ENCODE measurements around the gene CPSF3. TPM values are rescaled to one million over a fixed set of nuclear protein-coding genes. Genes with fewer than 3 reads are reported as not detected.

Gene CPSF3
- total RNA-seq, 6 donors from 2014 or later = 11.3 to 41.0 (median 22.5) TPM

DNA sequence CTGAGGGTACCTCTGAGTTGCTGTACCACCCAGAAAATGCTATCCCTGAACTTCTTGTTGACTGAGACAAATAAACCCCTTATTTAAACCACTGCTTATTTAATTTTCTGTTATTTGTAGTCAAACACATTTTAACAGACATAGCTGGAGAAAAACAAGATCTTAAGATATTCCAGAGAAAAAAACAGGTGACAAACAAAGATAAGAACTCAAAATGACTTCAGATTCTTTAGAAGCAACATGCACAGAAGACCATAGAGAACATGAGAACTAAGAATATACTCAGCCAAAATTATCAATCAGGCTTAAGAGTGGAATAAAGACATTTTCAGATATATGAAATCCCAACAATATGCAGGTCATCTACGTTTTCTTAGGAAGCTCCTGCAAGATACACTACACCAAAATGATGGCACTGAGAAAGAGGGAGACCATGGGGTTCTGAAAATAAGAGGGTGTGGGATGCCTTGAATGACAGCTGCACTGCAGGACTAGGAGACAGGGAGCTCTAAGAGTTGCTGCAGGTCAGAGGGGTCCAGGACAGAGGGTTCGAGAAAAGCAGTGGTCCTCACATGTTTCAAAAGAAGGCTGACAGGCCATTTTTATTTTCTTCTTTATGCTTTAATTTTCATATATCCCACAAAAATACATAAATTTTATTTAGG, 93.8 kb downstream of the CPSF3 start:
- Histone ChIP-seq H3K27ac (no peak overlapping the region), H3K9me3 (no peaks in the 10 kb centered on the region), H3K4me3 (no peak overlapping the region), H3K27me3 (no peaks in the 10 kb centered on the region), H3K36me3 (peaks cover 12 to 87% (median 51%) of the 10 kb centered on the region in 4 donors), H3K4me1 (no peaks in the 10 kb centered on the region)
- ATAC-seq (ENCODE audit: low FRiP score in 2 of 2) (no peak), DNase-seq (no peak)
- no peak for TF ChIP-seq POLR2AphosphoS5 (IDR thresholded peaks at IDR 0.05)
- 93 to 100% methylated on average over 2 of the region's 2 CpGs for WGBS, 2 donors

DNA sequence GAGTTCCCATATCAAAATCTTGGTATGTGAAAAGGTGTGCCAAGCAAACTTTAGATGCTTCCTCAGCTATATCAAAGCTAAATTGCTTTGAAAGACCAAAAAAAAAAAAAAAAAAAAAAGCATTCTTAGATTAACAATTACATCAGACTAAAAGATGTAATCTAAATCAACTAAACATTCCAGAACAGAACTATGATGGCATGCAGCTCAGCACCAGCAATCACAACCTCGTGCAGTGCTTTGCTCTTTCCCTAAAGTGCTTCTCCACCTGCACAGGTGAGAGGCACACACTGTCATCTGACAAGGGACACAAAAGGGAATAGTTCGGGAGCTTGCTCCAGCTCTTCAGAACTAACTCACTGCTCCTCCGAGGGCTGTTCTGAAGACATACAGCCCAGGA, 94.7 kb downstream of the CPSF3 start:
- ATAC-seq (ENCODE audit: low FRiP score in 2 of 2) (no peak), DNase-seq (no peak)
- peaks cover 11 to 87% (median 44%) of the 10 kb centered on the region in 4 donors for H3K36me3 ChIP-seq
- no peak overlapping the region for H3K27ac ChIP-seq
- no peak overlapping the region for H3K4me3 ChIP-seq
- no peaks in the 10 kb centered on the region for H3K4me1 ChIP-seq
- TF ChIP-seq, protein P1, sequence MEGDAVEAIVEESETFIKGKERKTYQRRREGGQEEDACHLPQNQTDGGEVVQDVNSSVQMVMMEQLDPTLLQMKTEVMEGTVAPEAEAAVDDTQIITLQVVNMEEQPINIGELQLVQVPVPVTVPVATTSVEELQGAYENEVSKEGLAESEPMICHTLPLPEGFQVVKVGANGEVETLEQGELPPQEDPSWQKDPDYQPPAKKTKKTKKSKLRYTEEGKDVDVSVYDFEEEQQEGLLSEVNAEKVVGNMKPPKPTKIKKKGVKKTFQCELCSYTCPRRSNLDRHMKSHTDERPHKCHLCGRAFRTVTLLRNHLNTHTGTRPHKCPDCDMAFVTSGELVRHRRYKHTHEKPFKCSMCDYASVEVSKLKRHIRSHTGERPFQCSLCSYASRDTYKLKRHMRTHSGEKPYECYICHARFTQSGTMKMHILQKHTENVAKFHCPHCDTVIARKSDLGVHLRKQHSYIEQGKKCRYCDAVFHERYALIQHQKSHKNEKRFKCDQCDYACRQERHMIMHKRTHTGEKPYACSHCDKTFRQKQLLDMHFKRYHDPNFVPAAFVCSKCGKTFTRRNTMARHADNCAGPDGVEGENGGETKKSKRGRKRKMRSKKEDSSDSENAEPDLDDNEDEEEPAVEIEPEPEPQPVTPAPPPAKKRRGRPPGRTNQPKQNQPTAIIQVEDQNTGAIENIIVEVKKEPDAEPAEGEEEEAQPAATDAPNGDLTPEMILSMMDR (IDR thresholded peaks at IDR 0.05) = no peak
- TF ChIP-seq POLR2AphosphoS5 (IDR thresholded peaks at IDR 0.05) (no peak), EP300 (IDR thresholded peaks at IDR 0.05) (no peak), POLR2A (IDR thresholded peaks at IDR 0.05) (no peak)
- H3K27me3 ChIP-seq = no peaks in the 10 kb centered on the region
- WGBS, 2 donors = 86 to 88% methylated on average over 3 of the region's 3 CpGs
- no peaks in the 10 kb centered on the region for H3K9me3 ChIP-seq

DNA sequence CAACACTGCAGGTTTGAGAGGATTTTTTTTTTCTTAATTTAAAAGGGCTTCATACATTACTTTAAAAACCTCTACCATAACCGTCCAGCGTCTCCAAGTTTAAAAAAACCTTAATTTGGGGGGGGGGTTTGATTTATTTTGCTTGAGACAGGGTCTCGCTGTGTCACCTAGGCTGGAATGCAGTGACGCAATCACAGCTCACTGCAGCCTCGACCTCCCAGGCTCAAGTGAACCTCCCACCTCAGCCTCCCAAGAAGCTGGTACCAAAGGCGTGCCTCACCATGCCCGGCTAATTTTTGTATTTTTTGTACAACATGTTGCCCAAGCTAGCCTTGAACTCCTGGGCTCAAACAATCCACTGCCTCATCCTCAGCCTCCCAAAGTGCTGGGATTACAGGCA, 95.3 kb downstream of the CPSF3 start:
- TF ChIP-seq POLR2AphosphoS5 (IDR thresholded peaks at IDR 0.05) (no peak), EP300 (IDR thresholded peaks at IDR 0.05) (no peak), POLR2A (IDR thresholded peaks at IDR 0.05) (no peak)
- TF ChIP-seq, protein P1 (IDR thresholded peaks at IDR 0.05) = no peak
- Histone ChIP-seq H3K27me3 (no peaks in the 10 kb centered on the region), H3K27ac (no peak overlapping the region), H3K4me1 (no peaks in the 10 kb centered on the region), H3K36me3 (peaks cover 12 to 87% (median 43%) of the 10 kb centered on the region in 4 donors), H3K9me3 (no peaks in the 10 kb centered on the region), H3K4me3 (no peak overlapping the region)
- DNase-seq = no peak
- ATAC-seq (ENCODE audit: low FRiP score in 2 of 2) = no peak
- 95 to 98% methylated on average over 7 of the region's 7 CpGs for WGBS, 2 donors

DNA sequence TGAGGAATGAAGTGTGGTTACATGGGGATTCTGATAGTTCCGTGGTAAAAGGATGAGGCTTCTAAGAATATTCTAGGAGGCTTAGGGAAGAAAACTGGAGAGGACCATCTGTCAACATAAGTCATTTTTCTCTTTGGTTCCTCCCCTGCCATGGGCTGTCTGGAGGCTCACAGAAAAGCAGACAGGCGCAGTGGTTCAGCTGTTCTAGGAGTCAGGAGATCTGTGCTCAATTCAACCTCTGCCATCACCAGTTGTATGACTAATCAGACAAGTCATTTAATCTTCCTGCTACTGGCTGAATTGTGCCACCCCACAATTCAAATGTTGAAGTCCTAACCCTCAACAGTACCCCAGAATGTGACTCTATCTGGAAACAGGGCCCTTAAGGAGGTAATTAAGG, 95.8 kb downstream of the CPSF3 start:
- ATAC-seq (ENCODE audit: low FRiP score in 2 of 2) (no peak), DNase-seq (no peak)
- H3K36me3 ChIP-seq = peaks cover 12 to 91% (median 47%) of the 10 kb centered on the region in 4 donors
- TF ChIP-seq POLR2A (IDR thresholded peaks at IDR 0.05) (no peak), POLR2AphosphoS5 (IDR thresholded peaks at IDR 0.05) (no peak), EP300 (IDR thresholded peaks at IDR 0.05) (no peak)
- TF ChIP-seq, protein P1 (IDR thresholded peaks at IDR 0.05) = no peak
- WGBS, 2 donors = 97 to 98% methylated on average over 2 of the region's 2 CpGs
- H3K4me3 ChIP-seq = no peak overlapping the region
- no peak overlapping the region for H3K27ac ChIP-seq
- H3K27me3 ChIP-seq = no peaks in the 10 kb centered on the region
- no peaks in the 10 kb centered on the region for H3K4me1 ChIP-seq
- no peaks in the 10 kb centered on the region for H3K9me3 ChIP-seq

Other genes starting within 250 kb of the CPSF3 start
- gene ASAP2, start 216.8 kb upstream of the CPSF3 start, total RNA-seq = 10 to 100 TPM; 20.4 to 26.0 (median 23.4) TPM
- 10 to 100 TPM; 25.1 to 87.2 (median 39.1) TPM for gene ITGB1BP1, start 126 bp upstream of the CPSF3 start, total RNA-seq
- 10 to 100 TPM; 16.1 to 46.1 (median 39.3) TPM for gene IAH1, start 50.9 kb downstream of the CPSF3 start, total RNA-seq
- 10 to 100 TPM; 59.7 to 71.0 (median 66.3) TPM for gene ADAM17, start 132.2 kb downstream of the CPSF3 start, total RNA-seq
- 100 to 1,000 TPM in 4 of 6 donors, 10 to 100 TPM in 2; 67.1 to 223 (median 176) TPM for gene YWHAQ, start 207.3 kb downstream of the CPSF3 start, total RNA-seq